GM23248 (cell line): ENCODE results near the gene ST6GAL1. TPM values are rescaled to one million over a fixed set of nuclear protein-coding genes. Genes with fewer than 3 reads are reported as not detected.

Source experiments
- DNase-seq: peaks from one replicate; pipeline ENCODE4 v3.0.0-alpha.2; 2015
- H2AFZ ChIP-seq: fragments of 200-600 bp; sonication (generic); 2 replicates; pipeline ENCODE4 v1.6.1; 2016; ENCODE audit warnings: antibody characterized with exemption
- H3F3A ChIP-seq: fragments of 200-600 bp; sonication (generic); 2 replicates; pipeline ENCODE4 v1.6.1; 2016; ENCODE audit warnings: mild to moderate bottlenecking, antibody characterized with exemption, mixed run types; ENCODE audit not compliant: insufficient read depth
- H3K27ac ChIP-seq: fragments of 200-600 bp; sonication (generic); 2 replicates; pipeline ENCODE4 v1.5.1; 2016; ENCODE audit warnings: mild to moderate bottlenecking
- H3K27me3 ChIP-seq: fragments of 200-600 bp; sonication (generic); replicated peaks from 2 replicates; pipeline ENCODE4 v1.6.1; 2016; ENCODE audit warnings: mild to moderate bottlenecking; ENCODE audit not compliant: insufficient read depth
- H3K36me3 ChIP-seq: fragments of 200-600 bp; sonication (generic); 2 replicates; pipeline ENCODE4 v1.6.1; 2016; ENCODE audit warnings: low read depth, mild to moderate bottlenecking
- H3K4me1 ChIP-seq: fragments of 200-600 bp; sonication (generic); 2 replicates; pipeline ENCODE4 v1.6.1; 2016; ENCODE audit warnings: mild to moderate bottlenecking; ENCODE audit not compliant: insufficient read depth
- H3K4me2 ChIP-seq: fragments of 200-600 bp; sonication (generic); one replicate; pipeline ENCODE4 v1.6.1; 2016; ENCODE audit warnings: mild to moderate bottlenecking; ENCODE audit not compliant: unreplicated experiment
- H3K4me3 ChIP-seq: fragments of 200-600 bp; sonication (generic); 2 replicates; pipeline ENCODE4 v1.5.1; 2016; ENCODE audit warnings: mild to moderate bottlenecking
- H3K79me2 ChIP-seq: fragments of 200-600 bp; sonication (generic); 2 replicates; pipeline ENCODE4 v1.6.1; 2016; ENCODE audit warnings: mild to moderate bottlenecking; ENCODE audit not compliant: insufficient read depth
- H3K9ac ChIP-seq: fragments of 200-600 bp; sonication (generic); 2 replicates; pipeline ENCODE4 v1.6.1; 2016; ENCODE audit warnings: mild to moderate bottlenecking
- H3K9me2 ChIP-seq: fragments of 200-600 bp; sonication (generic); 2 replicates; pipeline ENCODE4 v1.6.1; 2016; ENCODE audit warnings: mixed run types, mild to moderate bottlenecking, moderate library complexity; ENCODE audit not compliant: insufficient read depth
- H3K9me3 ChIP-seq: fragments of 200-600 bp; sonication (generic); one replicate; pipeline ENCODE4 v1.6.1; 2017; ENCODE audit warnings: low read depth
- H4K20me1 ChIP-seq: fragments of 200-600 bp; sonication (generic); 2 replicates; pipeline ENCODE4 v1.6.0; 2016; ENCODE audit not compliant: insufficient read depth
- EZH2 ChIP-seq: fragments of 200-600 bp; sonication (generic); IDR thresholded peaks from 2 replicates; pipeline ENCODE4 v1.6.1; 2018; ENCODE audit warnings: antibody characterized with exemption, mild to moderate bottlenecking; ENCODE audit not compliant: insufficient read depth, poor library complexity, severe bottlenecking
- EZH2phosphoT487 ChIP-seq: fragments of 200-600 bp; sonication (generic); IDR thresholded peaks from 2 replicates; pipeline ENCODE4 v1.6.1; 2018; ENCODE audit warnings: antibody characterized with exemption, moderate library complexity, mild to moderate bottlenecking, low read depth; ENCODE audit not compliant: insufficient read depth
- WGBS, 2 experiments: methylation state at CpG; one replicate each; pipeline ENCODE4 v1.1.6; 2015 to 2017; ENCODE audit warnings: low lambda C conversion rate in 2 of 2, low coverage in 1 of 2; ENCODE audit errors: missing lambda C conversion rate in 2 of 2; 5-methylcytosine and 5-hydroxymethylcytosine counted together
- in situ Hi-C: fragments of 300-500 bp; cut with MboI; formaldehyde crosslinking; loops from 2 replicates; pipeline ENCODE4 v1.15.0; 2020
- polyA plus RNA-seq: library from polyadenylated mRNA; unstranded; fragments of >200 nt; fragmentation: Nextera tagmentation; extraction: Ambion mirVana; gene quantifications from 2 replicates; pipeline ENCODE4 v1.2.1, GENCODE V29; 2016
- total RNA-seq: library from RNA; depleted of rRNA; stranded (reverse); fragments of >200 nt; shearing (Covaris generic); gene quantifications from 2 replicates; pipeline ENCODE4 v1.2.3, GENCODE V29; 2014

ST6GAL1 gene
- total and polyA plus RNA-seq, 2 experiments from 2014 or later, result 0.20 TPM; not detected in 1

GRCh38 chr3:187088701-187089100, 158.4 kb downstream of the ST6GAL1 start:
- no peak overlapping the region for H3K4me3 ChIP-seq
- DNase-seq, result no peak
- H3K9ac ChIP-seq, result no peak overlapping the region
- no peaks in the 10 kb centered on the region for H4K20me1 ChIP-seq
- 3 to 5% methylated on average over 1 of the region's 1 CpG for WGBS, 2 experiments
- no peak overlapping the region for H3K27ac ChIP-seq
- H3K27me3 ChIP-seq, result no peaks in the 10 kb centered on the region
- no peaks in the 10 kb centered on the region for H3F3A ChIP-seq
- H3K9me2 ChIP-seq, result no peaks in the 10 kb centered on the region
- H3K9me3 ChIP-seq, result no peaks in the 10 kb centered on the region
- no peaks in the 10 kb centered on the region for H3K36me3 ChIP-seq
- no peak overlapping the region for H3K4me2 ChIP-seq
- no peak overlapping the region for H2AFZ ChIP-seq
- no peak for TF ChIP-seq EZH2
- TF ChIP-seq EZH2phosphoT487, result no peak
- in situ Hi-C loops, result no loop called here
- no peaks in the 10 kb centered on the region; the same call in 1 of the 2 replicates for H3K4me1 ChIP-seq
- H3K79me2 ChIP-seq, result no peaks in the 10 kb centered on the region

- no peak overlapping the region for H3K27ac ChIP-seq
- H3K4me1 ChIP-seq, result no peaks in the 10 kb centered on the region
- no peak overlapping the region for H2AFZ ChIP-seq
- H3K79me2 ChIP-seq, result no peaks in the 10 kb centered on the region
- DNase-seq, result no peak
- H3K4me2 ChIP-seq, result no peak overlapping the region
- TF ChIP-seq EZH2phosphoT487, result no peak
- TF ChIP-seq EZH2, result no peak
- in situ Hi-C loops, result no loop called here
- no peak overlapping the region for H3K4me3 ChIP-seq
- H3K36me3 ChIP-seq, result no peaks in the 10 kb centered on the region
- no peaks in the 10 kb centered on the region for H3K9me3 ChIP-seq
- no peak overlapping the region for H3K9ac ChIP-seq
- WGBS, 2 experiments, result 76 to 89% methylated on average over 1 of the region's 1 CpG
- no peaks in the 10 kb centered on the region for H3K9me2 ChIP-seq
- no peaks in the 10 kb centered on the region for H4K20me1 ChIP-seq
- no peaks in the 10 kb centered on the region for H3K27me3 ChIP-seq
- H3F3A ChIP-seq, result no peaks in the 10 kb centered on the region
These were observed 163.0 kb downstream of the ST6GAL1 start for GRCh38 chr3:187093320-187093719.

- WGBS, 2 experiments, result 58 to 63% methylated on average over 2 of the region's 2 CpGs
- Histone ChIP-seq H3K4me2 (no peak overlapping the region), H3K36me3 (no peaks in the 10 kb centered on the region), H3K9me2 (no peaks in the 10 kb centered on the region), H3K27me3 (no peaks in the 10 kb centered on the region), H3K9me3 (no peaks in the 10 kb centered on the region), H3K4me1 (peaks cover 4% of the 10 kb centered on the region), H3K9ac (no peak overlapping the region), H3F3A (no peaks in the 10 kb centered on the region), H3K27ac (no peak overlapping the region), H2AFZ (no peak overlapping the region), H4K20me1 (no peaks in the 10 kb centered on the region), H3K4me3 (no peak overlapping the region), H3K79me2 (no peaks in the 10 kb centered on the region)
- no peak for DNase-seq
- no peak for TF ChIP-seq EZH2
- TF ChIP-seq EZH2phosphoT487, result no peak
- in situ Hi-C loops, result no loop called here
These were observed 168.7 kb downstream of the ST6GAL1 start for GRCh38 chr3:187098923-187099512.

- DNase-seq, result peak; percentile 56
- Histone ChIP-seq H3K36me3 (no peaks in the 10 kb centered on the region), H4K20me1 (no peaks in the 10 kb centered on the region), H3K9me2 (no peaks in the 10 kb centered on the region), H3K79me2 (no peaks in the 10 kb centered on the region), H3F3A (no peaks in the 10 kb centered on the region), H3K4me2 (peak overlapping the region; percentile 60), H3K4me1 (peaks cover 4% of the 10 kb centered on the region), H3K9ac (peak overlapping the region; percentile 34; the same call in 1 of the 2 replicates), H3K9me3 (no peaks in the 10 kb centered on the region), H3K27me3 (no peaks in the 10 kb centered on the region), H2AFZ (peak overlapping the region; percentile 50), H3K27ac (no peak overlapping the region), H3K4me3 (peak overlapping the region; percentile 55)
- WGBS, 2 experiments, result 41% methylated on average over 9 of the region's 9 CpGs
- TF ChIP-seq EZH2 (no peak), EZH2phosphoT487 (no peak)
- in situ Hi-C loops, result no loop called here
These were observed 171.1 kb downstream of the ST6GAL1 start for GRCh38 chr3:187101184-187102072.
